ENCODE data around the gene RHOT1. TPM values are rescaled to one million over a fixed set of nuclear protein-coding genes. Genes with fewer than 3 reads are reported as not detected.
A peak's percentile ranks its signal among the peaks of the same experiment; 100 is the strongest.

RHOT1 gene
- total and polyA plus RNA-seq, 2 donors (not counting 3 experiments of a cell fraction or from before 2014, with no cell fraction given): 23.5 to 28.8 TPM

- peaks cover 16% of the 10 kb centered on the region for H3K4me1 ChIP-seq (ENCODE audit: control insufficient read depth, extremely low read depth, insufficient read depth, low read length)
- intact Hi-C loops (cut with micrococcal nuclease): no loop called here
Measured at GRCh38 chr17:32100971-32101631, 41.2 kb upstream of the RHOT1 start.

DNA sequence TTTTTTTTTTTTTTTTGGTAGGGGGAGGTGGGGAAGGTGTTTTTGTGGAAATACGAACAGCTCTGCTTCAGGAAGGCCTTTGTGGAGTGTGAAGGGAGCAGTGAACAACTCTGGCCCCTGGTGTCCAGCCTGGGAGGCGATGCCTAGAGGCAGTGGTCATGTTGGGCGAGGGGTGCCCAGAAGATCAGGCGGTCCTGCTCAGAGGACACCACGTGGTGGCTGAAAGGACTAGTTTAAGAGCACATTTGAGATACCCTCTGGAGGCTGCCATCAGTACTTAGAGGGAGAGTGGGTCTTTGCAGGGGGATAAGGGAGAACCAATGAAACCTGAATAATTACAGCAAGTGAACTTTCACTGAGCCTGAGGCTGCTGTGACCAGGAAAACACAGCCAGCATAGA lies 40.1 kb upstream of the RHOT1 start:
- no peak for DNase-seq (ENCODE audit: low read depth, low spot score)

More at GRCh38 chr17:32100971-32101631, 41.2 kb upstream of the RHOT1 start:
- no peak overlapping the region for H3K4me2 ChIP-seq (ENCODE audit: insufficient read depth, low read length)
- no peaks in the 10 kb centered on the region for H3K79me2 ChIP-seq (ENCODE audit: control insufficient read depth, insufficient read depth, low read length)
- dilution Hi-C loops (cut with MboI; ENCODE audit: extremely low pct_ligation_motif_present, low sequenced_read_pairs): no loop called here
- no peak overlapping the region for H3K4me3 ChIP-seq (replicated peaks in 1 of 3; ENCODE audit: insufficient read depth in 1 of 3, low read depth in 1 of 3, low read length in 3 of 3)
- no peak overlapping the region for H2AFZ ChIP-seq (ENCODE audit: low read depth, low read length)
- H3K27me3 ChIP-seq (ENCODE audit: control insufficient read depth in 2 of 2, insufficient read depth in 2 of 2, low read length in 2 of 2): no peaks in the 10 kb centered on the region
- DNase-seq (ENCODE audit: low read depth, low spot score): peak; percentile 50
- no peaks in the 10 kb centered on the region for H3K36me3 ChIP-seq (ENCODE audit: control insufficient read depth in 2 of 2, extremely low read depth in 1 of 2, insufficient read depth in 2 of 2, low read length in 2 of 2)
- no peak for FAIRE-seq
- TF ChIP-seq POLR2A (IDR thresholded peaks at IDR 0.05; ENCODE audit: low read depth, low read length) (no peak), JUN (IDR thresholded peaks at IDR 0.05; ENCODE audit: borderline replicate concordance, insufficient read depth, insufficient read length, low read depth) (no peak), MYC (IDR thresholded peaks at IDR 0.05; ENCODE audit: low read depth, low read length) (no peak), EZH2 (IDR thresholded peaks at IDR 0.05; ENCODE audit: borderline replicate concordance, low read depth, low read length, severe bottlenecking) (no peak)
- TF ChIP-seq, protein P1, sequence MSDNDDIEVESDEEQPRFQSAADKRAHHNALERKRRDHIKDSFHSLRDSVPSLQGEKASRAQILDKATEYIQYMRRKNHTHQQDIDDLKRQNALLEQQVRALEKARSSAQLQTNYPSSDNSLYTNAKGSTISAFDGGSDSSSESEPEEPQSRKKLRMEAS (IDR thresholded peaks at IDR 0.05; ENCODE audit: insufficient read depth, insufficient read length): no peak
- ChIA-PET POLR2A (no interaction called here), CTCF (no interaction called here)
- H4K20me1 ChIP-seq (replicated peaks; ENCODE audit: control insufficient read depth, extremely low read depth, insufficient read depth, low read length): no peaks in the 10 kb centered on the region
- H3K9ac ChIP-seq (replicated peaks; ENCODE audit: extremely low read depth, insufficient read depth, low read length): no peak overlapping the region
- H3K27ac ChIP-seq (ENCODE audit: insufficient read depth, low read depth, low read length): no peak overlapping the region
- BruUV-seq (replicated peaks): no TSS peak
- H3K9me1 ChIP-seq (replicated peaks; ENCODE audit: control insufficient read depth, extremely low read depth, insufficient read depth, low read length): no peaks in the 10 kb centered on the region
- H3K9me3 ChIP-seq (replicated peaks; ENCODE audit: control insufficient read depth, insufficient read depth, low read length): no peaks in the 10 kb centered on the region

More for the DNA sequence above, 40.1 kb upstream of the RHOT1 start:
- no peak overlapping the region for H3K4me2 ChIP-seq (ENCODE audit: insufficient read depth, low read length)
- H3K9ac ChIP-seq (replicated peaks; ENCODE audit: extremely low read depth, insufficient read depth, low read length): no peak overlapping the region
- no peaks in the 10 kb centered on the region for H3K9me3 ChIP-seq (replicated peaks; ENCODE audit: control insufficient read depth, insufficient read depth, low read length)
- no peaks in the 10 kb centered on the region for H3K9me1 ChIP-seq (replicated peaks; ENCODE audit: control insufficient read depth, extremely low read depth, insufficient read depth, low read length)
- H3K4me3 ChIP-seq (replicated peaks in 1 of 3; ENCODE audit: insufficient read depth in 1 of 3, low read depth in 1 of 3, low read length in 3 of 3): no peak overlapping the region
- no peak overlapping the region for H2AFZ ChIP-seq (ENCODE audit: low read depth, low read length)
- POLR2A ChIA-PET: no interaction called here
- no peak for TF ChIP-seq JUN (IDR thresholded peaks at IDR 0.05; ENCODE audit: borderline replicate concordance, insufficient read depth, insufficient read length, low read depth)
- no peak for TF ChIP-seq POLR2A (IDR thresholded peaks at IDR 0.05; ENCODE audit: low read depth, low read length)
- no peak for TF ChIP-seq POLR2AphosphoS5 (IDR thresholded peaks at IDR 0.05; ENCODE audit: insufficient read depth, low read depth, low read length)
- no peak for TF ChIP-seq EZH2 (IDR thresholded peaks at IDR 0.05; ENCODE audit: borderline replicate concordance, low read depth, low read length, severe bottlenecking)
- TF ChIP-seq CTCF (IDR thresholded peaks at IDR 0.05; ENCODE audit: extremely low read depth in 1 of 2, insufficient read depth in 1 of 2, low read depth in 1 of 2, low read length in 2 of 2): no peak
- TF ChIP-seq FOS (IDR thresholded peaks at IDR 0.05; ENCODE audit: borderline replicate concordance, insufficient read depth, low read length): no peak
- TF ChIP-seq GATA2 (IDR thresholded peaks at IDR 0.05; ENCODE audit: insufficient read depth, insufficient read length, low read depth, low read length): no peak
- TF ChIP-seq MYC (IDR thresholded peaks at IDR 0.05; ENCODE audit: low read depth, low read length): no peak
- TF ChIP-seq, protein P1 (IDR thresholded peaks at IDR 0.05; ENCODE audit: insufficient read depth, insufficient read length): no peak
- CTCF ChIA-PET: interaction anchor here (1.5 kb wide), 1 partner anchor 9 kb away, joined by 3 read pairs; no protein-coding TSS in a partner anchor
- peaks cover 19% of the 10 kb centered on the region for H3K4me1 ChIP-seq (ENCODE audit: control insufficient read depth, extremely low read depth, insufficient read depth, low read length)
- no peak overlapping the region for H3K27ac ChIP-seq (ENCODE audit: insufficient read depth, low read depth, low read length)
- no peaks in the 10 kb centered on the region for H4K20me1 ChIP-seq (replicated peaks; ENCODE audit: control insufficient read depth, extremely low read depth, insufficient read depth, low read length)
- no peaks in the 10 kb centered on the region for H3K79me2 ChIP-seq (ENCODE audit: control insufficient read depth, insufficient read depth, low read length)
- FAIRE-seq: no peak
- H3K27me3 ChIP-seq (ENCODE audit: control insufficient read depth in 2 of 2, insufficient read depth in 2 of 2, low read length in 2 of 2): no peaks in the 10 kb centered on the region
- dilution Hi-C loops (cut with MboI; ENCODE audit: extremely low pct_ligation_motif_present, low sequenced_read_pairs): no loop called here
- H3K36me3 ChIP-seq (ENCODE audit: control insufficient read depth in 2 of 2, extremely low read depth in 1 of 2, insufficient read depth in 2 of 2, low read length in 2 of 2): no peaks in the 10 kb centered on the region
- intact Hi-C loops (cut with micrococcal nuclease): no loop called here
- BruUV-seq (replicated peaks): no TSS peak

Measured in endothelial cell of umbilical vein (primary cell).